ENCODE data around the gene CCDC136. TPM values are rescaled to one million over a fixed set of nuclear protein-coding genes. Genes with fewer than 3 reads are reported as not detected.
A peak's percentile ranks its signal among the peaks of the same experiment; 100 is the strongest.

The CCDC136 gene
- total RNA-seq, 1 donor from 2014 or later = 3.0 TPM

- ATAC-seq = peak; percentile 7 to 11
- no peaks in the 10 kb centered on the region for H3K9me3 ChIP-seq
- H3K27ac ChIP-seq = peak overlapping the region; percentile 19
- peaks cover 46% of the 10 kb centered on the region for H3K4me1 ChIP-seq
- no peaks in the 10 kb centered on the region for H3K36me3 ChIP-seq
- peaks cover 57% of the 10 kb centered on the region for H3K27me3 ChIP-seq (ENCODE audit: low read depth)
- TF ChIP-seq, protein P1, sequence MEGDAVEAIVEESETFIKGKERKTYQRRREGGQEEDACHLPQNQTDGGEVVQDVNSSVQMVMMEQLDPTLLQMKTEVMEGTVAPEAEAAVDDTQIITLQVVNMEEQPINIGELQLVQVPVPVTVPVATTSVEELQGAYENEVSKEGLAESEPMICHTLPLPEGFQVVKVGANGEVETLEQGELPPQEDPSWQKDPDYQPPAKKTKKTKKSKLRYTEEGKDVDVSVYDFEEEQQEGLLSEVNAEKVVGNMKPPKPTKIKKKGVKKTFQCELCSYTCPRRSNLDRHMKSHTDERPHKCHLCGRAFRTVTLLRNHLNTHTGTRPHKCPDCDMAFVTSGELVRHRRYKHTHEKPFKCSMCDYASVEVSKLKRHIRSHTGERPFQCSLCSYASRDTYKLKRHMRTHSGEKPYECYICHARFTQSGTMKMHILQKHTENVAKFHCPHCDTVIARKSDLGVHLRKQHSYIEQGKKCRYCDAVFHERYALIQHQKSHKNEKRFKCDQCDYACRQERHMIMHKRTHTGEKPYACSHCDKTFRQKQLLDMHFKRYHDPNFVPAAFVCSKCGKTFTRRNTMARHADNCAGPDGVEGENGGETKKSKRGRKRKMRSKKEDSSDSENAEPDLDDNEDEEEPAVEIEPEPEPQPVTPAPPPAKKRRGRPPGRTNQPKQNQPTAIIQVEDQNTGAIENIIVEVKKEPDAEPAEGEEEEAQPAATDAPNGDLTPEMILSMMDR (IDR thresholded peaks at IDR 0.05) = no peak
- H3K4me3 ChIP-seq = peak overlapping the region; percentile 50
- intact Hi-C loops (cut with DNase I) = no loop called here
- DNase-seq = no peak
Observed at GRCh38 chr7:128831178-128831993, 39.6 kb downstream of the CCDC136 start.

DNA sequence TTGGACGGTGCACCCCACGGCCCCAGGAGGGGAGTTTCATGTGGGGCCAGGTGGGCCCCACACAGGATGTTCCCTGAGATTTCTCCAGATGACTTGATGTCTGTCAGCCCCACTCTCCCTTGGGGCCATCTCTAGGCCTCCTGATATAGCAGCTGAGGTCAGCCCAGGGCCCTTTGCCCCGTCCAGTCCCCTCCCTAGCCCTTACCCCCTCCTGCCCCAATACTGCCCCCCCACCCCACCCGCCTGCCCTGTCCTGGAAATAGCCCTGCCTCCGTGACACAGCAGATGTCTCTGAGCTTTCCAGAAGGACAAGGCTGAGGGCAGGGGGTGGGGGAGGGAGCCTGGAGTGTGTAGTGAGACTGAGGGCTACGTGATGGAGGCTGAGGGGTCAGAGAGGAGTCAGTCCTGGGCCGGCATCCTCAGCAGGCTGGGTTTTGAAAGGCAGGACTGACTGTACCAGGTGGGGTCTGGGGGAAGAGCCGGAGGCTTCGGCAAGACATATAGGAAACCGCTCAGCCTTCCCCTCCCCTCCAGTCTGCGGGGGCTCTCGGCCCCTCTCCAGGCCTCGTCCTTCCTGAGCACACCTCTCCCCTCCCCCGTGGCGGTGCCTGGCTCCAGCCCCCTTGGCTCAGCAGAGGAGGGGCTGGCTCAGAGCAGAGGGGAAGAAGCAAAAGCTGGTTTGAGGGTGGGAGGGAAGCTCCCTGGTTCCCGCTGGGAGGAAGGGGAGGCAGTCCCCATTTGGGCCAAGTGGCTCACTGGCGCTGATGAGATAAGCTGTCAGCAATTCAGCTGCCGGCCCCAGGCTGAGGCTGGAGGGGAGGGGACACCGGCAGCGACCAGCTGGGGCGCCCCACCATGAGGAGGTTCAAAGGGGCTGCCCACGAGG, 40.5 kb downstream of the CCDC136 start:
- TF ChIP-seq, protein P1 (IDR thresholded peaks at IDR 0.05) = no peak
- DNase-seq (no peak), ATAC-seq (no peak)
- Histone ChIP-seq H3K27ac (peak overlapping the region; percentile 46), H3K27me3 (ENCODE audit: low read depth) (peaks cover 53% of the 10 kb centered on the region), H3K4me3 (peak overlapping the region; percentile 50), H3K4me1 (peaks cover 46% of the 10 kb centered on the region), H3K36me3 (no peaks in the 10 kb centered on the region), H3K9me3 (no peaks in the 10 kb centered on the region)
- intact Hi-C loops (cut with DNase I) = no loop called here

DNA sequence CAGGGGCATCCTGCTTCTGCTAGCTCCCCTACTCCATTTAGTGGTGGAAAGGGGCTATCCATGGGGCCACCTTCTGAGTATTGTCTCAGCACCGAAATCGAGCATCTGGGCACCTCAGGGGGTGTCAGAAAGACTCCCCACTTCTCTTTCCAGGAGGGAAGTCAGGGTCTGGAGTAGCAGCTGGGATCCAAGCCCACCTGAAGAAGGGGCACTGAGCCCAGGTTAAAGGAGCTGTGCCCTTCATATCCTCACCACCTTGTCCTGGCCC, 41.0 kb downstream of the CCDC136 start:
- no peak for DNase-seq
- no peaks in the 10 kb centered on the region for H3K36me3 ChIP-seq
- no peaks in the 10 kb centered on the region for H3K9me3 ChIP-seq
- peaks cover 46% of the 10 kb centered on the region for H3K4me1 ChIP-seq
- peak overlapping the region; percentile 46 for H3K27ac ChIP-seq
- H3K4me3 ChIP-seq = peak overlapping the region; percentile 50
- TF ChIP-seq, protein P1 (IDR thresholded peaks at IDR 0.05) = no peak
- H3K27me3 ChIP-seq (ENCODE audit: low read depth) = peaks cover 49% of the 10 kb centered on the region
- ATAC-seq = no peak
- intact Hi-C loops (cut with DNase I) = no loop called here

DNA sequence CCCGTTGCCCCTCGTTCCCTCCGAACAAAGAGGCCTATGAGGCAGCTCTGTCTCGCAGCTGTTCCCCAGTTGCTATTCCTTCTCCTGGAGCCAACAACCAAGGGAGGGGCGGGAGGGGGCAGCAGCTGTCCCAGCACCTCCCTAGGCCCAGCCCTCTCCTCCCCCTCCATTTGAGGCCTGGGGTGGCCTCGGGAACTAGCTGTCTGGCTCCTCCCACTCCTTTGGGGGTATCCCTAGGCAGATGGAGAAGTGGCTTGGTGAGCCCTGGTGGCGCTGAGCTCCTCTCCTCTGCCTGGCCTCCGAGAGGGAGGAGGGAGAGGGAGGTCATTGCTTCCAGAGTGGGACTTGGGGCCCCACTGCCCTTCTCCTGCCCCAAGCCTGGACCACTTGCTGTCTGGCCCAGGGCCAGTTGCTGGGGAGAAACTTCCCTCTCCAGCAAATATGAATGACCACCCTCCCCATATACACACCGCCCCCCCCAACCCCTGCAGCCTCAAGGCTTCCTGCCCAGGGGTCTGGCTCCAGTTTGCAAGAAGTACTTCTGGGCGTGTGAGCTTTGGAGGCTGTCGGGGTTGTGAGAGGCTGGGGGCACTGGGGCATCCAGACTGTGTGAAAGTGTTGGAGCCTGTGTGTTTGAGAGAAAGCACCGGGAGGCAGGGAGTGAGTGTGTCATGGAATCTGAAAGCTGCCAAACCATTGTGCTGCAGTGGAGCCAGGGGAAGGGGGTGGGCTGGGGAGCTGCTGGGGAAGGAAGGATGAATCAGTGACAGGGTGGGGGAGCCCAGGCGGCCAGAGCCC, 41.6 kb downstream of the CCDC136 start:
- Histone ChIP-seq H3K27ac (peak overlapping the region; percentile 46), H3K4me3 (no peak overlapping the region), H3K9me3 (no peaks in the 10 kb centered on the region), H3K4me1 (peaks cover 46% of the 10 kb centered on the region), H3K27me3 (ENCODE audit: low read depth) (peaks cover 44% of the 10 kb centered on the region), H3K36me3 (no peaks in the 10 kb centered on the region)
- ATAC-seq = no peak
- DNase-seq = no peak
- intact Hi-C loops (cut with DNase I) = no loop called here
- TF ChIP-seq, protein P1 (IDR thresholded peaks at IDR 0.05) = no peak

DNA sequence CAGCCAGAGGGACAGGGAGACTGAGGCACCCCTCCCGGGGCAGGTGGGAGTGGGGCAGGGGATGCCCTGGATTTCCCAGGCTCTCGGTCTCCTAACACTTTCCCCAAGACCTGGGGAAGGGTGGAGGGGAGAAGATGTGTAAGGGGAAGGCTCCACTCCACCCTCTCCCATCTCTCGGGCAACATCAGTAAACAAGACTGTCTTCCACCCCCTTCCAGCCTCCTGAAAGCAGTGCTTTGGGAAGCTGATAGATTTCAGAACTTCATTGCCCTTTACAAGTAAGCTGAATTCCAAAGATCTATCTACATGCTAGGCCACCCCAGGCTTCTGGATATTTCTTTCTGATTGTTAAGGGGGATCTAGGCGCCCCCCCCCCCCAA, 42.2 kb downstream of the CCDC136 start:
- TF ChIP-seq, protein P1 (IDR thresholded peaks at IDR 0.05) = no peak
- H3K4me3 ChIP-seq = no peak overlapping the region
- no peaks in the 10 kb centered on the region for H3K9me3 ChIP-seq
- H3K27ac ChIP-seq = no peak overlapping the region
- intact Hi-C loops (cut with DNase I) = no loop called here
- H3K4me1 ChIP-seq = peaks cover 46% of the 10 kb centered on the region
- ATAC-seq (no peak), DNase-seq (no peak)
- no peaks in the 10 kb centered on the region for H3K36me3 ChIP-seq
- peaks cover 38% of the 10 kb centered on the region for H3K27me3 ChIP-seq (ENCODE audit: low read depth)
